Astrocyte of the spinal cord (primary cell): Measurements from ENCODE around the gene NEURL4.

Experiments used
- DNase-seq: peaks from one replicate; pipeline ENCODE4 v3.0.0; 2011; ENCODE audit warnings: low read depth, low spot score
- H3K4me3 ChIP-seq: 2 replicates; pipeline ENCODE4 v1.5.1; 2011; ENCODE audit warnings: low read depth, mild to moderate bottlenecking, low read length, moderate library complexity
- CTCF ChIP-seq: IDR thresholded peaks from 2 replicates; pipeline ENCODE4 v1.5.1; 2012; ENCODE audit warnings: low read depth, mild to moderate bottlenecking, low read length, inconsistent platforms
- in situ Hi-C: cut with HindIII; loops from 2 replicates; pipeline ENCODE4 v1.10.0; 2017; ENCODE audit warnings: low sequenced_read_pairs

Gene NEURL4

GRCh38 chr17:7311110-7311705, 17.9 kb downstream of the NEURL4 start:
- DNase-seq = no peak
- H3K4me3 ChIP-seq = no peak overlapping the region
- TF ChIP-seq CTCF = no peak
- in situ Hi-C loops = no loop called here

GRCh38 chr17:7309628-7310027, 19.5 kb downstream of the NEURL4 start:
- peak overlapping the region; percentile 88 for H3K4me3 ChIP-seq
- no peak for TF ChIP-seq CTCF
- no peak for DNase-seq
- in situ Hi-C loops = no loop called here

- in situ Hi-C loops = no loop called here
- peak; percentile 84 for DNase-seq
- no peak for TF ChIP-seq CTCF
- peak overlapping the region; percentile 88 for H3K4me3 ChIP-seq
Observed at GRCh38 chr17:7308625-7309433, 20.3 kb downstream of the NEURL4 start.

DNA sequence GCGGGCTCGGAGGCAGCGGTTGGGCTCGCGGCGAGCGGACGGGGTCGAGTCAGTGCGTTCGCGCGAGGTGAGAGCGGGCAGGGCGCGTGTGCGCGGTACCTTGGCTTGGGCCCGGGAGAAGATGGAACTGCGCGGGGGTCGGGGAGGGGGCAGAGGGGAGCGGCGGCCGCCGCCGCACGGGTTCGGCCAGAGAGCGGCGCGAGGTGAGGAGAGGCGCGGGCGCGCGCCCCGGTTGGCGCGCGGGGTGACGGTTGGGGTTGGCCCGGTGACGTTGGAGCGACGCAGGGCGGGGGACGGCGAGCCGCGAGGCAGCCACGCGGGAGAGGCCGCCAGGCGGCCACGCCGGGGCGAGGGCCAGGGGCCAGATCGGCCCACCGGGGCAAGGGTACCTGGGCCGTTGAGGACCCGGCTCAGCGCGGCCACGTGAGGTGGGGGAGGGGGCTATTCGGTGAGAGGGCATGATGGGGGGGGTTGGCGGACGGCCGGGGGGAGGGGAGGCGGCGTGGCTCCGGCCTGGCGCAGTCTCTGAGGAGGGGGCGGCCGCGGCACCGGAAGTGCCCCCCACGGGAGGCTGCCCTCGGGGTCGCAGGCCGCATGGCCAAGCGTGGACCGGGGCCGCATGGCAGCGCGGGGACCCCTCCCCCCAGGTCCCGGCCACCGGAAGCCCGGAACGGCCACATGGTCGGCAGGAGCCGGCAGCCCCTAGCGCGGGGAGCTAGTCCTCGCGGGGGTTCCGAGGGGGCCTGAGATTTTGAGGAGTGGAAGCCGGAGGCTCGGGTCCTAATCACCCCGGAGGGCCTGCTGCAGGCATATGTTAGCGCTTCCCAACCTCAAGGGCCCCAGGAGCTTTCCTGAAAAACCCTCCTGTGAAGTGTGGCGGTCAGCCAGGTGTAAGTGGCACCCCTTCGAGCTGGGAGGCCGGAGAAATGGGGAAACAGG, 21.2 kb downstream of the NEURL4 start:
- no peak for TF ChIP-seq CTCF
- no peak for DNase-seq

DNA sequence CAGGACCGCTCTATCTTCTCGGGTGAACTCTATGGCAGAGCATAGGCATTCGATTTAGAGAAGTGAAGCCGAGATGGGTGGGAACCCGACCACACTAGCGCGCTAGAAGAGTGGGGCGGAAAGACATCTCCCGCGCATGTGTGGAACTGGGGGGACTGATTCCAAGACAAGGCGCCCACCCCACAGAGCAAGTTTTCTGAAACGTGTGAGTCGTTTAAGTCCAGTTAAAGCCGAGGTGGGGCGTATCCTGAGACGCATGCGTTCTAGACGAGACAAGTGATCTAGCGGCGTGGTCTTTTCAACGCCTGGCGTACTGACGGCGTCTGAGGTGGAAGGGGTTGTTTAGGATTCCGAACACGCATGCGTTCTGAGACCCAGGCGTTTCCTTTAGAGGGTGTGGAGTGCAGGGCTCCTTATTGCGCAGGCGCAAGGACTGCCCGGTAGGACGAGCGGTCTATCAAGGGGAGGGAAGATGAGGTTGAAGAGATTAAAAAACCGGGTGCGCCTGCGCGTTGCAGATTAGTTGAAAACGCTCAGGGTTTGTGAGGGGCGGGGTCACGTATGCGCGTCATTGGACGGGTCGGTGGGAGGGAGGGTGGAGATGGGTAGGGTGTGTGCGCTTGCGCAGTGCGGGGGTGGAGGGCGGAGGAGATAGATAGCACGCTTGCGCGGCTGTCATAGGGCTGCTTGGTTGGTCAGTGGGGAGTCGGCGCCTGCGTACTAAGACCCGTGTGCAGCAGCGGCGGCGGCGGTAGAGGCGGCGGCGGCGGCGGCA, 22.0 kb downstream of the NEURL4 start, which contains the start of gene EIF5A:
TSS of gene EIF5A (plus strand) at position 718 of the 775 bp plus-strand sequence. CDS start 2,008 bp downstream, outside the sequence.
- in situ Hi-C loops = no loop called here
- no peak for TF ChIP-seq CTCF
- peak within 1 kb of the TSS; percentile 88 for H3K4me3 ChIP-seq
- DNase-seq = peak; percentile 100

More for the DNA sequence above, 21.2 kb downstream of the NEURL4 start:
- H3K4me3 ChIP-seq = peak overlapping the region; percentile 88
- in situ Hi-C loops = no loop called here
